Measurements from ENCODE around the gene ATPAF1.

ATPAF1 gene

GRCh38 chr1:46646844-46647243, 21.3 kb downstream of the ATPAF1 start:
- no peak for DNase-seq

DNA sequence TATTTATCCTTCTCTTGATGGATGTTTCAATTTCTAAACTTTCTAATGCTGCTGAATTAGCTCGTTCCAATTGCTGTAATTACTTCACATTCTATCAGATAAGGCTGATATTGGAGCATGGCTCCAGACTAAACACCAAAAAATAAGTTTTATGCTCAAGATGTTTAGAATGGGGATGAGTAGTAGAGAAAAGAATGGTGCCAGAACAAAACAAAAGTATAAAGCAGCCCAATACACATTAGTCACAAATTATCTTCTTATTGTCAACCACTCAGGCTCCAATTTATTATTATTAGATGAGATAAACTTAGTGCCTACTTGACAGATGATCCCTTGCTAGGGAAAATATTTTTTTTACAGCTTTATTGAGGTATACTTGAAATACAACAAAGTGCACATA, 21.8 kb downstream of the ATPAF1 start:
- DNase-seq, result no peak

GRCh38 chr1:46645815-46646214, 22.3 kb downstream of the ATPAF1 start:
- no peak for DNase-seq

DNA sequence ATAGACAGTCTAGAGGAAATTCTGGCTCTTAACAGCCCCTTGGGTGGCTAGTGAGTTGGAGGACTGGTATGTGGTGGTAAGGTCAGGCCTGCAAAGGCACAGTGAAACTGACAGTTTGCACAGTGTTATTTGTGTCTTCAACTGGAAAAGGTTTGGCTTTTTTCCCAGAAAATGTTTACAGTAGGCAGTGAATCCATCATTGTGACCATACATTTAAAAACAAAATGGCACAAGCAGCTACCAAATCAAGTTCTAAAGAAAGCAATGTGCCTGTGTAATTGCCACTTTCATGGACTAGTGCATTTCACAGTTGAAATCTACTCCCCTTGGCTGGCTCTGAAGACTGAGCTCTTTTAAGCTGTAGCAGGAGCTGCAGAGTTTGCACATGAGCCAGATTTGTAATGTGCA, 24.8 kb downstream of the ATPAF1 start:
- DNase-seq, result no peak

- DNase-seq, result no peak
Observed at GRCh38 chr1:46642115-46642680, 26.0 kb downstream of the ATPAF1 start.

- DNase-seq, result no peak
Observed at GRCh38 chr1:46639547-46639946, 28.6 kb downstream of the ATPAF1 start.

- no peak for DNase-seq
Observed at GRCh38 chr1:46638921-46639320, 29.2 kb downstream of the ATPAF1 start.

DNA sequence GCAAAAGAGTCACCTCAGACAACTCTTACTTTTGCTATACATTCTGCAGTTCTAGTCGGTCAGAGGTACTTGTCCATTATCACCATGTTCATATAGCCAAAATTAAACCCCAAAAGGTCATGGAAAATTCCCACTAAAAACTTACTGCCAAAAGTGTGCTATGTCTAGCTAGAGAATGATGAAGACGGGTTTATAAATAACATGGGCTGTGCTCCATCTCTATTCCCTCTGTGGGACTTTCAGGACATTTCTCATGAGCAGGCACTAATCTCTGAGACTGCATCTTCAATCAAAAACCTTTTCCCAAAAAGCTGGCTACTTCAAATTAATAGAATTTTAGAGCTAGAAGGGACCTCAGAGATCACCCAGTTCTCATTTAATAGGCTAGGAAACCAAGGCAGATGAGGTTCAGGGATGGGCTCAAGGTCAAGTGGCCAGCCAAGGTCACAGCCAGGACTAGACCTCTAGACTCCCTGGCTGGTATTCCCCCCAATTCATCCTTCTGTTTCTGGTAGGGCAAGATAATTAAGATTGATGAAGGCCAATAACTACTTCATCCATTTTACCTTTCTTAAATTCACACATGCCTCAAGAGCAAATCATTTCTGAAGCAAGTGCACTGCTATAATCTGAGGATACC, 30.6 kb downstream of the ATPAF1 start:
- no peak for DNase-seq

GRCh38 chr1:46635205-46635604, 33.0 kb downstream of the ATPAF1 start:
- DNase-seq, result no peak

- DNase-seq, result no peak
Observed at GRCh38 chr1:46630719-46631118, 37.4 kb downstream of the ATPAF1 start.

DNA sequence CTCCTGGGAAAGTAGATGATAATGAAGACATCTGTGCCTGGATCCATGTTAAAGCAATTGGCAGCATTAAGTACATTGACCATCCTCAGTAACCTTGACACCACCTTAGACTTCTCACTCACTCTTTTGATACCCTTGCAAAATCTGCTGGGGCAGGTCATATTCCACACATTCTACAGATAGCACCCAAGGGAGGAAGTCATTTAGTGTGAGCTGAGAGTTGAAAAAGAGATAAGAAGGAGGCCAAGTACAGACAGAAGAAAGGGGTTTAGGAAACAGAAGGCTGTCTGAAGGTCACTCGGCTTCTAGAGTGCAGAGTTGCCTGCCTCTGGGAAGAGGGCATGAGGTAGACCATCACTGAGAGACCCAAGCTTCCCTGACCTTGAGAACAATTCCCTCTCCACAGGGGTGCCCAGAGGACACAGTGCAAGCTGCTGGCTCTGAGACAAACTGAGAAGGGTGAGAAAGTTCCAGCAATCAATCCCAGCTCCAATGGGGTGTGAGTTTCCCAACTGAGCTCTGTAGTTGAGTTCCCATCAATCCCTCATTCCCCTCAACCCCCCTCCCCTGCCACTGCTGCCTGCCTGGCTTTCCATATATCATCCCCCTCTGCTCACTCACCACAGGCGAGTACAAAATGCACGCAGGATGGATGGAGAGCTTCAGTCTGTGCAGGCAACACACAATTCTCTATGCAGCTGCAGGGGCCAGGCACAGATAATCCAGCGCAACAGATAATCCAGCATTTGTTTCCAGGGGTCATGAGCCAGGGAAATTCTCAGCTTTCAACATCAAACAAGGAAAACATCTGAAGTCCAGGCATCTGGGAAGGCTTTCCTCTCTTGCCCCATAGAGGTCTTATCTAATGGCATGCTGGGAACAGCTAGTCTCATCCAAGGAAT, 44.2 kb downstream of the ATPAF1 start:
- no peak for DNase-seq

- no peak for DNase-seq
Observed at GRCh38 chr1:46622344-46622743, 45.8 kb downstream of the ATPAF1 start.

GRCh38 chr1:46621930-46622329, 46.2 kb downstream of the ATPAF1 start:
- no peak for DNase-seq

- DNase-seq, result no peak
Observed at GRCh38 chr1:46619656-46620258, 48.4 kb downstream of the ATPAF1 start.

GRCh38 chr1:46618754-46619415, 49.3 kb downstream of the ATPAF1 start:
- DNase-seq, result no peak

- DNase-seq, result no peak
Observed at GRCh38 chr1:46617833-46618232, 50.3 kb downstream of the ATPAF1 start.

DNA sequence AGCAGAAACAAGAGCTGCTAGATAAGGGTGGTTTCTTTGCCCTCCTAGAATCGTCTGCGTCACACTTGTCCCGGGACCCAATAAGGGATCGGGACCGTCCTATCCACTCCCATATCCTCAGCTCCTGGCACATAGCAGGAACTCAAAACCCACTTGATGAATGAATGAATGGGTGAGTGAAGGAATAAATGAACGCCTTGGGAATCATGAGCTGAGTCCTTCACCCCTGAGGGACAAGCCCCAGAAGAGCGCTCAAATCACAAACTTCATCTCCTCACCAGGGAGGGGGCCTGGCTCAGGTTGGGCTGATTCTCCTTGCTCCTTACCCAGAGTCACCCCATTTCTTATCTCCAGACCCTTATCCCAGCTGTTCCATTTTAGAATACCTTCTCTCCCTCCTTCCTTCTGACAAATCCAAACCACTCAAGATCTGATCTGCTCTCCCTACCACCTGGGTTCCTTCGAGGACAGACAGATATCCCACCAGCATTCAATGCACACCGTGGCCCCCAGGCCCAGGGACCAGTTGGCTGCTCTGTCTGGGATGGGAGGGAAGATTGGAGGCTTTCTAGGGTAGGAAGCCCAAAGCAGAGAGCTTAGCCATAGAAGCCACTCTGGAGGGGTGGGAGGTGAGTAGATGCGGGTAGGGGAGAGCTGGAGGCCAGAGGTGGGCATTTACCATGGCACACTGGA, 50.9 kb downstream of the ATPAF1 start:
- no peak for DNase-seq

DNA sequence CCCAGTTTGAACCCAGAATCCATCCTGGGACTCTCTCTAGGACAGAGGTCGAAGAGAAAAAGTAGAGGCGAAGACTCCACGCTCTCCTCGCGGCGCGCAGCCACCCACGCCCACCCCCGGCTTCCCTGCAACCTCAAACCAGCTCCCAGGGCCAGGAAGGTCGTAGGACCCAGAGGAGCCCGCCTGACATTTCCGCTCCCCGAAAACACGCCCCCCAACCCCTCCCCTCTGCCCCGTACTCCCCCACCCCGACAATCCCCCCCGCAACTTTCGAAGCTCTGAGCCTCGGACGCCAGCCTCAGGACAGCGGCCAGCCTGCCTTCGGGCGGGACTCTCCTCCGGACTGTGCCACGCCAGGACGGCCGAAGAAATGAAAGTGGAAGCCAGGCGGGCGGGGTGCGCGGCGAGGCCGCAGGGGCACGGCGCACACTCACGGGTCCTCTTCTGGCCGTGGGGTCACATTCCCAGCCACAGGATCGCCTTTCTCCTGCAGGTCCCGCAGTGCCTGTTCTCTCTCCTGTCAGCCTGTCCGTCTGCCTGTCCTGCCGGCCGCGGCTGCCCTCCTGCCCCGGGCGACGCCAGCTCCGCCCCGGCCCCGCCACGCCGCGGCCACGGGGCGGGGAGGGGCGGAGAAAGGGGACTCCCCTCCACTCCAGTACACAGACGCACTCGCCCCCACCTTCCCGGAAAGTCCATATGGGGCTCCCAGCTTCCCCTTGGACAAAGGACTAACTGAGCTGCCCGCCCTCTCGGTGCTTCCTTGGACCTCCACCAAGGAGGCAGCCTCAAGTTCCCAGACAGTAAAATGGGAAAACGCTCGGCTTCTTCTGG, 51.7 kb downstream of the ATPAF1 start, which contains the start of gene MOB3C:
MOB3C (minus strand) TSS at position 535 of the 831 bp plus-strand sequence. CDS start 3,490 bp downstream, outside the sequence.
- DNase-seq, result peak; percentile 54

GRCh38 chr1:46615735-46616134, 52.4 kb downstream of the ATPAF1 start:
- DNase-seq, result no peak

DNA sequence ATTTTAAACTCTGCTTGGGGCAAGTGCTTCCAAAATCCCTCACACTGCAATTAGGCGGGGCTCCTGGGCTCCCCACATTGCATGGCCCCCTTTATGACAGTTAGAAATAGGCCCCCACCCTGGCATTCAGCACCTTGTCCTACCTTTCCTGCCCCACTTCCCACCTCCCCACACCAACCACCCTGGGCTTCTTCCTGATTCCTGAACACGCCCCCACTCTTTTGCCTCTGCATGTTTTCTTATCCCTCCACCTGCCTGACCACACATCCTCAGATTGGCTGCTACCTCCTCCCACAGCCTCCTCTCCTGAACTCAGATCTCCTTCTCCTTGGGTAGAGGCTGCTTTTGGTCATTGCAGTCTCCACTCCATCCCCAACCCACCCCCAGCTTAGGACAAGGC, 53.1 kb downstream of the ATPAF1 start:
- DNase-seq, result no peak

DNA sequence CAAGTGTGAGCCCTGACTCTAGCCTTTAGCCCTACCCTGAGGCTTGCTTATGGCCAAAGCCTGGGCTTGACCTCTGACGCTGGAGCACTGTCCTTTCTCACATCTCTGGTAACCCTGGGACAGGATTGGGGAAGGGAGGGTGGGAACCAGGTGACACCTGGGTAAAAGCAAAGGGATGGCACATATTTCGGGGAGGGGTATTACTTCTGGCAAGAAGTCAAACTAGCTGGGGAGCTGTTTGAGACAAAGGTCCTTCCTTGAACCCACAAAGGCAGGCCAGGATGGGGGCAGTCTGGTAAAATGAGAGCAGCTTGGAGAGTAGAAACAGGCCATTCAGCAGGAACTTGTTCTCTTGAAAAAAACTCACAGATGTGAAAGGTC, 53.6 kb downstream of the ATPAF1 start:
- DNase-seq, result no peak

All from activated CD4-positive, alpha-beta T cell treated with anti-CD3 and anti-CD28 coated beads, Interleukin-2, amount 50 U/mL, for 16 hours (primary cell).